GM06990 (cell line): ENCODE data around the gene CHN1.

ENCODE experiments used
- DNase-seq: peaks from one replicate; pipeline ENCODE4 v3.0.0-alpha.2; 2011; ENCODE audit not compliant: insufficient read length; ENCODE audit errors: extremely low read depth
- H3K27me3 ChIP-seq: replicated peaks from 2 replicates; pipeline ENCODE4 v1.6.0; 2011; ENCODE audit warnings: low read length; ENCODE audit not compliant: control insufficient read depth, insufficient read depth
- H3K36me3 ChIP-seq: 2 replicates; pipeline ENCODE4 v1.5.1; 2011; ENCODE audit warnings: low read length; ENCODE audit not compliant: control insufficient read depth, insufficient read depth
- H3K4me3 ChIP-seq: replicated peaks from 2 replicates; pipeline ENCODE4 v1.5.1; 2011; ENCODE audit warnings: low read depth, mild to moderate bottlenecking, control low read depth, low read length
- TF ChIP-seq, protein P1 (sequence below): IDR thresholded peaks from 2 replicates; pipeline ENCODE4 v1.5.1; 2011; ENCODE audit warnings: low read length, control low read depth, mild to moderate bottlenecking, inconsistent platforms; ENCODE audit not compliant: insufficient read depth, poor library complexity, severe bottlenecking

CHN1 gene

DNA sequence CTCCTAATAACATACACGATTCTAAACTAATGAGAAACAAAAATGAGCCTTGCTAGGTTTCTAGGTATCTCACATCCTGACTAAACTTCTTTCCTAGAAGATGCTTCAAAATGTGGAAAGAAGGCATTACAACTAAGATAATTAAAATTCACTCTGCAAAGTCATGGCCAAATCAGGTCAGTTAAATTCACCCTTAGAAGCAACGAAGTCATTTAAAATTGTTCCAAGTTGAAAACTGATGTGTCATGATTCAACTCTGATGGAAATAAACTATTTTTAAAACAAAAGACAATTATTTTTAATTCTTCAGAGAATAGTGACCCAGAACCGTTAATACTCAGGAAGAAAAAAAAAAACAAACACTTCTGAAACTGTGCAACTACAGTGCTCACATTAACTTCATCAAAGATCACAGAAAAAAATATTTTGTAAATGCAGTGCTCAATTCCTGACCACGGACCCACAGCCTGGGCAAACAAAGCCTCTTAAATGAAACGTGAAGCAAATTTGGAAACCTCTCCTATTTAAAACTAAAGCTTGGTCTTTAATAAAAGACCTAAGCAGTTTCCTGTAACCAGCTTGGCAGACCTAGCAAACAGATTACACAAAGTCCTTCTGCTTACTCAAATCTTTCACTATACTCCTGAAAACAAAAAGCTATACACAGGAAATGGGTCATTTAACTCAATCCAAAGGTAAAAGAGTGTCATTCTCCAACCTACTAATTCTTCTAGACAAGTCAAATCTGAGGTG, 39.0 kb downstream of the CHN1 start:
- no peaks in the 10 kb centered on the region for H3K36me3 ChIP-seq
- H3K27me3 ChIP-seq, result no peaks in the 10 kb centered on the region
- DNase-seq, result no peak
- TF ChIP-seq, protein P1, sequence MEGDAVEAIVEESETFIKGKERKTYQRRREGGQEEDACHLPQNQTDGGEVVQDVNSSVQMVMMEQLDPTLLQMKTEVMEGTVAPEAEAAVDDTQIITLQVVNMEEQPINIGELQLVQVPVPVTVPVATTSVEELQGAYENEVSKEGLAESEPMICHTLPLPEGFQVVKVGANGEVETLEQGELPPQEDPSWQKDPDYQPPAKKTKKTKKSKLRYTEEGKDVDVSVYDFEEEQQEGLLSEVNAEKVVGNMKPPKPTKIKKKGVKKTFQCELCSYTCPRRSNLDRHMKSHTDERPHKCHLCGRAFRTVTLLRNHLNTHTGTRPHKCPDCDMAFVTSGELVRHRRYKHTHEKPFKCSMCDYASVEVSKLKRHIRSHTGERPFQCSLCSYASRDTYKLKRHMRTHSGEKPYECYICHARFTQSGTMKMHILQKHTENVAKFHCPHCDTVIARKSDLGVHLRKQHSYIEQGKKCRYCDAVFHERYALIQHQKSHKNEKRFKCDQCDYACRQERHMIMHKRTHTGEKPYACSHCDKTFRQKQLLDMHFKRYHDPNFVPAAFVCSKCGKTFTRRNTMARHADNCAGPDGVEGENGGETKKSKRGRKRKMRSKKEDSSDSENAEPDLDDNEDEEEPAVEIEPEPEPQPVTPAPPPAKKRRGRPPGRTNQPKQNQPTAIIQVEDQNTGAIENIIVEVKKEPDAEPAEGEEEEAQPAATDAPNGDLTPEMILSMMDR, result no peak
- no peak overlapping the region for H3K4me3 ChIP-seq

DNA sequence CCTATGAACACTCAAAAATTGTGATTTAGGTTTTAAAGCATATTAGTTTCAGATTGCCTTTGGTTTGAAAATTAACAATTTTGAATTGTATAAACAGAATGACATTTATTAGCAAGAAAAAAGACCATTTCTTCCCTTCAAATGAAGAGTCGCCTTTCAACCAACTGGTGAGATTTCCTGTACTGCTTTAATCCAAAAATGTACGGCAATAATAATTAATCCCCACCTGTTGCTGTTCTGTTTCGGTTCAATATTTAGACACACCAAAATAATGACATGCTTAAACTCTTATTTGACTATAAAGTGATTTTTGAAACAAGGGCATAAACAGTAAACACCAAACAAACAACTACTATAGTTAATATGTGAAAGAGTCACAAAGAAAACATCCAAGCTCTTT, 39.6 kb downstream of the CHN1 start:
- DNase-seq, result no peak
- TF ChIP-seq, protein P1, result no peak
- H3K36me3 ChIP-seq, result no peaks in the 10 kb centered on the region
- no peaks in the 10 kb centered on the region for H3K27me3 ChIP-seq
- H3K4me3 ChIP-seq, result no peak overlapping the region

DNA sequence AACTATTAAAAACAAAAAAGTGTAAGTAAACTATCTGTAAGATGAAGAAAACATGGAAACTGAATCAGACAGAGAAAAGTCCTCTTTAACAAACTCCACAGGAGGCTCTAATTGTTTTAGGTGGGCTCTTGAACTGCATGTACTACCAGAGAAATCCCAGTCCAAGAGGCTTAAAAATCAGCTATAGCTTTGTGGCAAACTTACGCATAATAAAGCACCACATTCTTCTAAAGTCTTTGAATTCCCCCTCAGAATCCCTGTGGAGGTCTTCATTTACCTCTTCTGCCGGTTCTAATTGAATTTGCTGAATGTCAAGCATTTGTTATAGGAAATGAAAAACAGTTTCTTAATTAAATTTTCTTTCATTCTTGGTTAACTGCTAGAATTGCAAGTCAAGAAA, 40.8 kb downstream of the CHN1 start:
- no peak for DNase-seq
- Histone ChIP-seq H3K36me3 (no peaks in the 10 kb centered on the region), H3K27me3 (no peaks in the 10 kb centered on the region), H3K4me3 (no peak overlapping the region)
- TF ChIP-seq, protein P1, result no peak

DNA sequence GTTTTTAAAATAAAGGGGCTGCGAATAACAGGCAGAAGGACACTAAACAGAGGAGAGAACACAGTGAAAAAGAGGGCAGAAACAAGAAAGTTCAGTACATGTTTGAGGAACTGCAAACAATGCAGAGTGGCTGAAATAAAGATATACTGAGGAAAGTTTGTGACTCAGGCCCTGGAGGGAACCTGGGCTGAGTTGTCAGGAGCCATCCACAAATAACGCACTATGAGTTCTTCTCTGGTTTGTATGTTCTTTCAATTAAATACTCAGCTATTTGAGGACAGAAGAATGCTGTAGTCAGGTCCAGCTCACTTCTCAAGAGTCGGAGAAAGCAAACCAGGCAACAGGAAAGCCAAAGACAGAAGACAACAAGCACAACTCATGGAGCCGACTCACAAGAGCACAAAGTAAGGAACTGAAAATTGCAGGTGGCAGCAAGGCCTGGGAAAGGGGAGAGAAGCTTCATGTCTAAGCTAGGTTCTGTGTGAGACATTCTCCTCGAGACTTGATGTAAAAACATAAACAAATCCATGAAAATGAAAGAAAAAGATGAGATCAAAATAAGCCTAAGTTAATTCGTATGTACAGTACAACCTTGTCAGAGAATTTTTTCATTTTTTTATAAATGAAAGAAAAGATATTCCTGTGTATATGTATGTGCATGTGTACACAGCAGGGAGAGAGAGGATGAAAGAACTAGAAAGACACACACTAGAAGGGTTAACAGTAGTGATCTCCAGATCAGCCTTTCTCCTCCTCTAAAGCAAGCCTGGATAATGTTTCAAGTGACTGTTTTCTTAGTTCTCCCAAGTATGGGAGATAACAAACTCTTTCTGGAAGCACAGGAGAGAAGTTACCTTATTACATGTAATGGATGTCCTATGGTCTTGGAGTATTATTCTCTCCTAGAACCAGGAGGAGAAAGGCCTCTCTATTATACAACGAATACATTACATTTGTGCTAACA, 41.5 kb downstream of the CHN1 start:
- no peak for DNase-seq
- H3K36me3 ChIP-seq, result no peaks in the 10 kb centered on the region
- H3K4me3 ChIP-seq, result no peak overlapping the region
- TF ChIP-seq, protein P1, result no peak
- no peaks in the 10 kb centered on the region for H3K27me3 ChIP-seq

DNA sequence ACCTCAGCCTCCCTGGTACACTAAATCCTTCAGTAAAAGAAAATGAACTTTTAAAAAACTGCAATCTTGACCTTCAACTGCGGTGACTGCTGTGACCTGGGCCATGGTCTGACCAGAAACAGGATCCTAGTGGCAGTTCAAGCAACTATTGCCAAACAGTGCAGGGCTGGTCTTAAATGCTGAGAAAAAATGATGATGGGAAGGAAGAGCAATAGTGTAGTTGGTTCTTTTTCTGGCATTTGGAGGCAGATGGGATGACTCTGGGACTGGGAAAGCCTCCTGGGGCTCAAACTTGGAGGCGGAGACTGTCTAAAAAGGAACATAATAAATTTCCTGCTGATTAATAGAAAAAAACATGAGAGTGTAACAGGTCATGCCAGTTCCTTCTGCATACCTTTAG, 45.4 kb downstream of the CHN1 start:
- H3K36me3 ChIP-seq, result no peaks in the 10 kb centered on the region
- DNase-seq, result no peak
- H3K27me3 ChIP-seq, result 0 out of 2 replicates have a peak, but pooled peaks cover 1% of the 10 kb centered on the region
- H3K4me3 ChIP-seq, result no peak overlapping the region
- TF ChIP-seq, protein P1, result no peak
